ENCODE results near the gene MACO1.

Gene MACO1

GRCh38 chr1:25525361-25525688 is 94.6 kb downstream of the MACO1 start:
- DNase-seq = no peak

- no peak for DNase-seq
These were observed 96.1 kb downstream of the MACO1 start for GRCh38 chr1:25526753-25527152.

GRCh38 chr1:25527226-25527846 is 96.6 kb downstream of the MACO1 start:
- no peak for DNase-seq

GRCh38 chr1:25527946-25528595 is 97.4 kb downstream of the MACO1 start:
- DNase-seq = no peak

GRCh38 chr1:25528881-25529517 is 98.3 kb downstream of the MACO1 start:
- no peak for DNase-seq

- DNase-seq = no peak
These were observed 99.0 kb downstream of the MACO1 start for GRCh38 chr1:25529518-25530185.

GRCh38 chr1:25530186-25531081 is 99.7 kb downstream of the MACO1 start:
- no peak for DNase-seq

- no peak for DNase-seq
These were observed 100.4 kb downstream of the MACO1 start for GRCh38 chr1:25531082-25531461.

- DNase-seq = no peak
These were observed 102.3 kb downstream of the MACO1 start for GRCh38 chr1:25532970-25533369.

- DNase-seq = no peak
These were observed 103.2 kb downstream of the MACO1 start for GRCh38 chr1:25533775-25534409.

GRCh38 chr1:25534410-25534788 is 103.7 kb downstream of the MACO1 start:
- DNase-seq = no peak

- no peak for DNase-seq
These were observed 105.4 kb downstream of the MACO1 start for GRCh38 chr1:25536124-25536523.

- DNase-seq = no peak
These were observed 106.6 kb downstream of the MACO1 start for GRCh38 chr1:25537153-25537831.

- DNase-seq = no peak
These were observed 107.6 kb downstream of the MACO1 start for GRCh38 chr1:25538191-25538767.

GRCh38 chr1:25540750-25541342 is 110.1 kb downstream of the MACO1 start:
- no peak for DNase-seq

- no peak for DNase-seq
These were observed 110.7 kb downstream of the MACO1 start for GRCh38 chr1:25541425-25541824.

GRCh38 chr1:25541889-25542658 is 111.4 kb downstream of the MACO1 start:
- DNase-seq = no peak

- DNase-seq = no peak
These were observed 112.3 kb downstream of the MACO1 start for GRCh38 chr1:25543005-25543424.

GRCh38 chr1:25543425-25544242 is 112.9 kb downstream of the MACO1 start, which contains the start of gene LDLRAP1:
Gene LDLRAP1 (plus strand): TSS chr1:25543606. CDS start chr1:25543699, 93 bp downstream.
- peak; percentile 29 for DNase-seq

Measured in CD4-positive, alpha-beta T cell treated with Interleukin-4 for 4 hours (primary cell).